ENCODE results near the gene CLCNKA. TPM values are rescaled to one million over a fixed set of nuclear protein-coding genes. Genes with fewer than 3 reads are reported as not detected.
"Not testable (repeated sequence)": the region's sequence is repeated elsewhere in the genome, so short reads cannot be mapped to it uniquely, and the experiment has no call there.

Gene CLCNKA
- total RNA-seq, 1 experiment from 2014 or later: 1.5 TPM

DNA sequence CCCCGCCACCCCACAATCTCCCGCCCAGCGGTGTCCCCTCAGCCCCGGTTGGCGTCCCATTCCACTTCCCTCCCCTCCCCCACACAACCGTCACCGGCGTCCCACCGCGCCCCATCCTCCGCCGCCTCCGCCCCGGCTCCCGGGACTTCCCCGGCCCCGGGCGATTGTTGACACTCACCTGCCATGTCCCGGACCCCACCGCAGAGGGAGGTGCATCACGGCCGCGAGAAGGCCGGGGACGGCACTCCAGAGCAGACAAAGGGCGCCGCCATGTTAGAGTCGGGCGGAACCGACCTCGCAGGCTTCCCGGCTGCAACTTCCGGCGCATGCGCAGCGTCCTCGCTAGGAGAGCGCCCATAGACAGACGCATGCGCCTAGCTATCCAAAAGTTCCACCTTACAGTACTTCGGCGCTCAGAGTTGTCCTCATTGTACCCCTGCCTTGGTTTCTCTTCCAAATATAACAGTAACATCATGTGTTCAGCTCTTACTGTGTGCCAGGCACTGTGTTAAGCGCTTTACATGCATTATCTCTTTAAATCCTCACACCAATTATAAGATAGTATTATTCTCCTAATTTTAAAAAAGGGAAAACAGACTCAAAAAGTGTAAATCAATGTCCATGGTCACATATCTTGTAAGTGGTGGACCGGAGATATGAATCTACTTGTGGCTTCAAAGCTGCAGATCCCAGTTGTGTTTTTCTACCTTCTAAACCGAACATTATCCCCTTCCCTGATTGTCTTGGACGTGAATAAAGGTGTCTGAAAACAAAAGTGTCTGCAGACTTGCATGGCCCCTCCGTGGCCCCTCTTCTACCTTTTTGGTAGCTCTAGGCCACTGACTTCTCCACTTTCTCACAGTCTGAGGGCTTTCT, 45.8 kb upstream of the CLCNKA start, which contains the start of gene ZBTB17:
Gene ZBTB17, minus strand, starts transcription at position 297 of the 876 bp plus-strand sequence. CDS start 27,606 bp downstream, outside the sequence.
- DNase-seq (ENCODE audit: low spot score) (peak; percentile 96), ATAC-seq (peak; percentile 90)
- H3K9me3 Mint-ChIP-seq: peaks cover 9% of the 10 kb centered on the region
- TF ChIP-seq ZNF281 (CRISPR knock-in tag; IDR thresholded peaks at IDR 0.05): peak; percentile 38; the same call in 1 of the 2 replicates
- TF ChIP-seq RELA (CRISPR knock-in tag; IDR thresholded peaks at IDR 0.05; ENCODE audit: borderline replicate concordance): no peak
- TF ChIP-seq MAX (CRISPR knock-in tag; IDR thresholded peaks at IDR 0.05): peak; percentile 54; the same call in 1 of the 2 replicates
- TF ChIP-seq HMGA2 (CRISPR knock-in tag; IDR thresholded peaks at IDR 0.05): no peak
- TF ChIP-seq SP1 (CRISPR knock-in tag; conservative IDR thresholded peaks at IDR 0.05): 0 out of 2 replicates have a peak, but pooled peaks have one; percentile 16
- TF ChIP-seq, protein P1, sequence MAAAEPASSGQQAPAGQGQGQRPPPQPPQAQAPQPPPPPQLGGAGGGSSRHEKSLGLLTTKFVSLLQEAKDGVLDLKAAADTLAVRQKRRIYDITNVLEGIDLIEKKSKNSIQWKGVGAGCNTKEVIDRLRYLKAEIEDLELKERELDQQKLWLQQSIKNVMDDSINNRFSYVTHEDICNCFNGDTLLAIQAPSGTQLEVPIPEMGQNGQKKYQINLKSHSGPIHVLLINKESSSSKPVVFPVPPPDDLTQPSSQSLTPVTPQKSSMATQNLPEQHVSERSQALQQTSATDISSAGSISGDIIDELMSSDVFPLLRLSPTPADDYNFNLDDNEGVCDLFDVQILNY (CRISPR knock-in tag; IDR thresholded peaks at IDR 0.05): 0 out of 2 replicates have a peak, but pooled peaks have one; percentile 34
- TF ChIP-seq TEAD1 (CRISPR knock-in tag; IDR thresholded peaks at IDR 0.05): 0 out of 2 replicates have a peak, but pooled peaks have one; percentile 14
- TF ChIP-seq, protein P2, sequence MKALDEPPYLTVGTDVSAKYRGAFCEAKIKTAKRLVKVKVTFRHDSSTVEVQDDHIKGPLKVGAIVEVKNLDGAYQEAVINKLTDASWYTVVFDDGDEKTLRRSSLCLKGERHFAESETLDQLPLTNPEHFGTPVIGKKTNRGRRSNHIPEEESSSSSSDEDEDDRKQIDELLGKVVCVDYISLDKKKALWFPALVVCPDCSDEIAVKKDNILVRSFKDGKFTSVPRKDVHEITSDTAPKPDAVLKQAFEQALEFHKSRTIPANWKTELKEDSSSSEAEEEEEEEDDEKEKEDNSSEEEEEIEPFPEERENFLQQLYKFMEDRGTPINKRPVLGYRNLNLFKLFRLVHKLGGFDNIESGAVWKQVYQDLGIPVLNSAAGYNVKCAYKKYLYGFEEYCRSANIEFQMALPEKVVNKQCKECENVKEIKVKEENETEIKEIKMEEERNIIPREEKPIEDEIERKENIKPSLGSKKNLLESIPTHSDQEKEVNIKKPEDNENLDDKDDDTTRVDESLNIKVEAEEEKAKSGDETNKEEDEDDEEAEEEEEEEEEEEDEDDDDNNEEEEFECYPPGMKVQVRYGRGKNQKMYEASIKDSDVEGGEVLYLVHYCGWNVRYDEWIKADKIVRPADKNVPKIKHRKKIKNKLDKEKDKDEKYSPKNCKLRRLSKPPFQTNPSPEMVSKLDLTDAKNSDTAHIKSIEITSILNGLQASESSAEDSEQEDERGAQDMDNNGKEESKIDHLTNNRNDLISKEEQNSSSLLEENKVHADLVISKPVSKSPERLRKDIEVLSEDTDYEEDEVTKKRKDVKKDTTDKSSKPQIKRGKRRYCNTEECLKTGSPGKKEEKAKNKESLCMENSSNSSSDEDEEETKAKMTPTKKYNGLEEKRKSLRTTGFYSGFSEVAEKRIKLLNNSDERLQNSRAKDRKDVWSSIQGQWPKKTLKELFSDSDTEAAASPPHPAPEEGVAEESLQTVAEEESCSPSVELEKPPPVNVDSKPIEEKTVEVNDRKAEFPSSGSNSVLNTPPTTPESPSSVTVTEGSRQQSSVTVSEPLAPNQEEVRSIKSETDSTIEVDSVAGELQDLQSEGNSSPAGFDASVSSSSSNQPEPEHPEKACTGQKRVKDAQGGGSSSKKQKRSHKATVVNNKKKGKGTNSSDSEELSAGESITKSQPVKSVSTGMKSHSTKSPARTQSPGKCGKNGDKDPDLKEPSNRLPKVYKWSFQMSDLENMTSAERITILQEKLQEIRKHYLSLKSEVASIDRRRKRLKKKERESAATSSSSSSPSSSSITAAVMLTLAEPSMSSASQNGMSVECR (CRISPR knock-in tag; IDR thresholded peaks at IDR 0.05; ENCODE audit: borderline replicate concordance): peak; percentile 65; the same call in 1 of the 2 replicates
- no peak for TF ChIP-seq GRHL2 (CRISPR knock-in tag; IDR thresholded peaks at IDR 0.05; ENCODE audit: insufficient replicate concordance, severe bottlenecking)
- H3K27ac Mint-ChIP-seq: peak within 1 kb of the TSS; percentile 85
- CTCF ChIA-PET: interaction anchor here (0.7 to 3.1 kb wide), 21 partner anchors 11 to 192 kb away, joined by 3 to 19 read pairs (median 6); partner anchors contain the start of genes FAM131C and SRARP
- peaks cover 12% of the 10 kb centered on the region for H3K4me1 Mint-ChIP-seq
- H3K27me3 Mint-ChIP-seq (ENCODE audit: low read depth): no peaks in the 10 kb centered on the region; the same call in 1 of the 2 replicates
- peaks cover 11% of the 10 kb centered on the region for H3K36me3 Mint-ChIP-seq
- POLR2A ChIA-PET: no interaction called here
- peak within 1 kb of the TSS; percentile 89 for H3K4me3 Mint-ChIP-seq

GRCh38 chr1:15977947-15978346, 43.9 kb upstream of the CLCNKA start:
- H3K27ac Mint-ChIP-seq; POLR2A ChIA-PET; H3K4me3 Mint-ChIP-seq; DNase-seq (ENCODE audit: low spot score); ATAC-seq; H3K36me3 Mint-ChIP-seq: not testable (repeated sequence)
- CTCF ChIA-PET: interaction anchor here (0.7 kb wide), 2 partner anchors 191 to 354 kb away, joined by 3 to 5 read pairs; no protein-coding TSS in a partner anchor
- H3K9me3 Mint-ChIP-seq: peaks cover 20% of the 10 kb centered on the region
- peaks cover 13% of the 10 kb centered on the region for H3K27me3 Mint-ChIP-seq (ENCODE audit: low read depth)
- peaks cover 12% of the 10 kb centered on the region for H3K4me1 Mint-ChIP-seq

- H3K27ac Mint-ChIP-seq: no peak overlapping the region
- ATAC-seq: no peak
- ChIA-PET CTCF (no interaction called here), POLR2A (no interaction called here)
- TF ChIP-seq ZNF121 (CRISPR knock-in tag; IDR thresholded peaks at IDR 0.05): no peak
- TF ChIP-seq FOXK1 (CRISPR knock-in tag; IDR thresholded peaks at IDR 0.05): no peak
- TF ChIP-seq CDX4 (CRISPR knock-in tag; IDR thresholded peaks at IDR 0.05; ENCODE audit: borderline replicate concordance): no peak
- no peak for TF ChIP-seq CREM (CRISPR knock-in tag; IDR thresholded peaks at IDR 0.05)
- no peak for TF ChIP-seq ZNF317 (CRISPR knock-in tag; IDR thresholded peaks at IDR 0.05; ENCODE audit: borderline replicate concordance, low read depth)
- TF ChIP-seq TCF7 (CRISPR knock-in tag; IDR thresholded peaks at IDR 0.05; ENCODE audit: low read depth): no peak
- TF ChIP-seq MYBL2 (CRISPR knock-in tag; IDR thresholded peaks at IDR 0.05): no peak
- TF ChIP-seq IRF2 (CRISPR knock-in tag; IDR thresholded peaks at IDR 0.05; ENCODE audit: borderline replicate concordance, low read depth): no peak
- peaks cover 24% of the 10 kb centered on the region for H3K27me3 Mint-ChIP-seq (ENCODE audit: low read depth)
- H3K4me3 Mint-ChIP-seq: no peak overlapping the region
- no peaks in the 10 kb centered on the region for H3K36me3 Mint-ChIP-seq
- H3K4me1 Mint-ChIP-seq: 0 out of 2 replicates have a peak, but pooled peaks cover 1% of the 10 kb centered on the region
- peaks cover 30% of the 10 kb centered on the region for H3K9me3 Mint-ChIP-seq
- no peak for DNase-seq (ENCODE audit: low spot score)
Measured at GRCh38 chr1:15981679-15982078, 40.2 kb upstream of the CLCNKA start.
